Stimulated activated CD8-positive, alpha-beta memory T cell treated with anti-CD3 and anti-CD28 coated beads, Interleukin-12 subunit alpha, Interleukin-12 subunit beta, amount 100 ng/mL, for 1 hour (primary cell): ENCODE measurements around the gene DPYSL3.

Experiments
- DNase-seq: peaks from one replicate; pipeline ENCODE4 v3.0.0-alpha.2; 2020; ENCODE audit warnings: low read depth

The DPYSL3 gene

GRCh38 chr5:147512659-147513379, 3.0 kb upstream of the DPYSL3 start:
- no peak for DNase-seq

- DNase-seq = no peak
Measured at GRCh38 chr5:147510885-147511284, 1.0 kb upstream of the DPYSL3 start.

GRCh38 chr5:147509041-147509709, 693 bp downstream of the DPYSL3 start:
- DNase-seq = no peak

GRCh38 chr5:147508711-147509040, 1.2 kb downstream of the DPYSL3 start:
- DNase-seq = no peak

GRCh38 chr5:147507480-147508126, 2.3 kb downstream of the DPYSL3 start:
- DNase-seq = no peak

GRCh38 chr5:147504535-147504934, 5.3 kb downstream of the DPYSL3 start:
- DNase-seq = no peak

- no peak for DNase-seq
Measured at GRCh38 chr5:147504011-147504410, 5.9 kb downstream of the DPYSL3 start.

DNA sequence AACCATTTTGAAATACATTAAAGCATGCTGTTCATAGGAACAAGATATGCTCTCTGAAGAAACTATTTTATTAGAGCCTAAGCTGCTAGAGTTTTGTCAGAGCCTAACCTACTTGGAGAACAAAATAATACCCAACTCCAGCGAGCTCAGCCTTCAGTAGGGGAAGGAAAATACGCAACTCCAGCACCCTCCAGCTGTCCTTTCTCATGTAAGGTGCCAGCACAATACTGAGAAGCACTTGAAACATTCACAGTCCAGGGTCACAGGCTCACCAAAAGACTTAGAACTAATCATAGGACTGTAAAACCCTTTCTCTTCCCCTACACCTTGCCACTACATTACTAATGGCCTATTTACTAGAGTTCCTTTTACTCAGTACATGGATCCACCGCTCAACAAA, 18.9 kb downstream of the DPYSL3 start:
- DNase-seq = no peak

GRCh38 chr5:147487031-147487750, 22.7 kb downstream of the DPYSL3 start:
- DNase-seq = no peak

DNA sequence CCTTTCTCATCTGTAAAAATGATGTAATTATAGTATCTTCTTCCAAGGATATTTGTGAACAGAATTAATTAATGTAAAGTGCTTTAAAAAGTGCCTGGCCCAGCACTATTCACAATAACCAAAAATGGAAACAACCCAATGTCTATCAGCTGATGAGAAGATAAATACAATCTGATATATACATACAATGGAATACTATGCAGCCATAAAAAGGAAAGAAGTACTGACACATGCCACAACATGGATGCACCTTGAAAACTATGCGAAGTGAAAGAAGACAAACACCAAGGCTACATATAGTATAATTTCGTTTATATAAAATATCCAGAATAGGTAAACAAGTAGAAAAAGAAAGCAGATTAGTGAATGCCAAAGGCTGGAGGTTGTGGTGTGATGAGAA, 24.1 kb downstream of the DPYSL3 start:
- DNase-seq = no peak

GRCh38 chr5:147485046-147485445, 24.8 kb downstream of the DPYSL3 start:
- no peak for DNase-seq

- no peak for DNase-seq
Measured at GRCh38 chr5:147484708-147485020, 25.2 kb downstream of the DPYSL3 start.

GRCh38 chr5:147483961-147484707, 25.7 kb downstream of the DPYSL3 start:
- DNase-seq = no peak

DNA sequence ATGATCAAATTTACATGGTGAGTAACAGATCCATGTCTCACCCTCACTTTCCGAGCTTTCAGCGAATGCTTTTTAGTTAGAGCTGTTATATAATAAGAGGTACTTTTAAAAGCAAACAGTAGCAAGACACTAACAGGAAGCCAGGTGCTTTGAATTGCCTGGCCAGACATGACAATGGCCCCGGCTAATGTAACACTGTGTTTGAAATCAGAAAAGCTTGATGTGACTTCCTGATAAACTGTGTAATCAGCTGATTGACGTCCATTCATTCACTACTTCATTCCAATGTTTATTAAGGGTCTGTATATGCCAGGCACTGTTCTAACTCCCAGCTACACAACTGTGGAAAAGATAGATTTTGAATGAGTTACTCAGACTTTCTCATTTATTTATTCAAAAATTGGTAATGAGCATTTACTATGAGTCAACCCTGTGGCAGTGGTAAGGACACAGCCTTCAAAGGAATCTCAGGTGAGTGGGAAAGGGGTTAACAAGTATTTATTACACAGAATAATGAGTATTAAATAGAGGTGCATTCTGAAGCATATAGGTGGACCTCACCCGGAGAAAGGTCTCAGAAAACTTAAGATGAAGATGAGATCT, 26.6 kb downstream of the DPYSL3 start:
- no peak for DNase-seq

DNA sequence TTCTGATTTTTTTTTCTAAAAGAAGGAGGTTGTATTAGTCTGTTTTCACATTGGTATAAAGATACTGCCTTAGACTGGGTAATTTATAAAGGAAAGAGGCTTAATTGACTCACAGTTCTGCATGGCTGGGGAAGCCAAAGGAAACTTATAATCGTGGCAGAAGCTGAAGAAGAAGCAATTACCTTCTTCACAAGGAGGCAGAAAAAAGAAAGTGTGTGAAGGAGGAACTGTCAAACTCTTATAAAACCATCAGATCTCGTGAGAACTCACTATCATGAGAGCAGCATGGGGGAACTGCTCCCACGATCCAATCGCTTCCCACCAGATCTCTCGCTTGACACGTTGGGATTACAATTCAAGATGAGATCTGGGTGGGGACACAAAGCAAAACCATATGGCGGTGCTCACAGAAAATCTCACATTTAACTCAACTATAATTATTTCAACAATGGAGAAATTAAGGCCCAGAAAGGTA, 27.1 kb downstream of the DPYSL3 start:
- no peak for DNase-seq

DNA sequence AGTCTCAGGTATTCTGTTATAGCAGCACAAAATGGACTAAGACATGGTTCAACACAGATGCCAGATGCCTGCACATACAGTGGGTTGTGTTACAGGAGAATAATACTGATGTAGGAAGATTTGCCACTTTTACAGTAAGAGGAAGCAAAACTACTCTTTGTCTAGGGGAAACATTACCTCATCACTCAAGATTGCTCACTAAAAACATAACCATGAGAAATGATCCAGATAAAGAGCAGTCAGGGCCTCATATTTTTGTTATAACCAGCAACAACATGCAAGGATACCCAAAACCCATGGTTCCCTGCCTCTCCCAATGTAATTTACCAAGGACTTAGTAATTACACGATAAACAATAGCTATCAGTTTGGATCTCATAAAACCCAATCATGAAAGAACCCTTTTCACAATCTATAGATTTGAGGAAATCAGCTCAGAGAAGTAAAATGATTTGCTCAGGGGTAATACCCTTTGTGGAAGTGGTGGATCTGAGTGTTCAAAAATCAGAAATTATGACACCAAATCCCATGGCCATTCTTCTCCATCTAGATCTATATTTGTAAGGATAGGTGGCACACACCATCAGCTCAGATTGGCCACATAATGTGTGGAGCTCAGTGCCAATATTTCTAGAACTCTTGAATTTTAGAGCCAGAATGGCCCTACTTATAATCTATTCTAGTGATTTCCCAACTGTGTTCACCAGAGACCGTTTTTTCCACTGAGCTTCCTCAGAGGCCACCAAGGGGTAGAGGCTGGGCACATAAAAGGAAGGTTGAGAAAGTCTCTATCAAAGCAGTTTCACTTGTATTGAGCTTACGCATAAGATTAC, 27.8 kb downstream of the DPYSL3 start:
- DNase-seq = no peak

GRCh38 chr5:147481376-147481775, 28.5 kb downstream of the DPYSL3 start:
- no peak for DNase-seq

DNA sequence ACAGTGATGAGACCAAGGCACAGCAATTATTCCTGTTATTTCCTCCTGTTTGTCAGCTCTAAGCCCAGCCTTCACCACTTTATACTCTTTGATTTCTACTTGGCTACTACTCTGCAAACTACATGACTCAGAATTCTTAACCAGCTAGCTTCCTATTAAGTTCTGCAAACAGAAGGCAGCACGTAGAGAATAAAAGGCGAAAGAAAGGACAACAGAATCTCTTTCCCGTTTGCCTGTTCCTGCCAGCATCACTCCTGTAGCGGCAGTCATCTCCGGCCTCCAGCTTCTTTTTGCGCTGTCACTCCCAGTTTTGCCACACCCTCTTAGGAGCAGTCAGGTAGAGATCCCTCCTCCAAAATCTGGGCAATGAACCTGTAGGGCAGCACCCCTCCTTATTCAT, 29.9 kb downstream of the DPYSL3 start:
- no peak for DNase-seq

- no peak for DNase-seq
Measured at GRCh38 chr5:147479444-147479843, 30.4 kb downstream of the DPYSL3 start.

DNA sequence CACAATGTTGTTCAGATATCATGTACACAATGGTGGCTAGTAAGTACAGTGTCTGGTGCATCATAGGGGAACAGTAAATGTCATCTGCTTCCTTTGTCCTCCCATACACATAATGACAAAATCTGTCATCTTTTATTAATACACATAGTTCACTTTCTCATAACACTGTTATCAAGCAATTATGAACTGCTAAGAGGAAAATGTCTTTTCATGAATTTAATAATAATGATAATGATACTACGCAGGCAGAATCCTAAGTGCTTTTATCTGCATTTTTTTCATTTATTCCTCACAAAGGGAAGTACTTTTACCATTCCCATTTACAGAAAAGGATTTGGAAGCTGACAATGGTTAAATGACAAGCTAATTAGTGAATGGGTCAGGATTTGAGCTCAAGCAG, 35.7 kb downstream of the DPYSL3 start:
- DNase-seq = no peak
